RKO (cell line): ENCODE results near the gene RAC3.
A peak's percentile ranks its signal among the peaks of the same experiment; 100 is the strongest.

ENCODE experiments used
- DNase-seq: peaks from one replicate; pipeline ENCODE4 v3.0.0-alpha.2; 2016; ENCODE audit warnings: low spot score

RAC3 gene

GRCh38 chr17:82041144-82041814 lies 9.8 kb downstream of the RAC3 start:
- no peak for DNase-seq

- DNase-seq = no peak
These were observed 11.2 kb downstream of the RAC3 start for GRCh38 chr17:82042649-82043048.

GRCh38 chr17:82043507-82043906 lies 12.0 kb downstream of the RAC3 start:
- DNase-seq = no peak

DNA sequence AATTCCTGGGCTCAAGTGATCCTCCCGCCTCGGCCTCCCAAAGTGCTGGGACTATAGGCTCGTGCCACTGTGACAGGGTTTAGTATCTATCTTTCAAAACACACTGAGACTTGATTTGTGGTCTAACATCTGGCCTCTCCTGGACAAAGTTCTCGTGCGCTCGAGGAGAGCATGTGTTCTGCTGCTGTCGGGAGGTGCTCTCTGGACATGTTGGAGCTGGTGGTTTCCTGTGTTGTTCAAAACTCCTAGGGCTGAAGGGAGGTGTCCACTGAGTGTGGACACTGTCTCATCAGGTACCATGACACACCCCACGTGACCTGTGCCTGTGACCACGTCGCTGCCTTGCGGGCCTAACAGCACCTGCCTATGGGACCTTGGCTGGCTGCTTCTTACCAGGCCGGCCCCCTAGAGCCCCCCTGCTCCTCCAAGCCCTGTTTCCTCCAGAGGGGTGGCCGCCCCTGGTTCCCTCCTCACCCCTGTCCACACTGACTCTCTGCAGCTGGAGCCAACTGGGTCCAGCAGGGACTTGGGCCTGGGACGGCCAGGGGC lies 14.5 kb downstream of the RAC3 start:
- no peak for DNase-seq

DNA sequence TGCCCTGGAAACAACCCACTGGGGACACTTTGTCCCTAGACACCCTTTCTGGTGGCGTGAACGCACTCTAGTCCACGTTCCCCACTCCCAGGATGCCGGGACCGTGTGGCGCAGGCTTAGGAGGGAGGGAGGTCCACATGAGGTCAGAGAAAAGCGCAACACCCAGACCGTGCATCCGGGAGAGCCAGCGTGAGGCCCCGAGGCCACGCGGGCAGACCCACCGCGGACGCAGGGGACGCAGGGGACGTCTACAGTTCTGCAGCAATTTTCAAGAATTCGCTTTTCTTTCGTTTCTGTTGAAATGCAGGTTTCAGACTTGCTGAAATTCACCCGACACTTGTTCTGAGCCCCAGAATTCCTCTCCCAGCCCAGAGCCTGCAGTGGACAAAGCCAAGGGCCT lies 15.4 kb downstream of the RAC3 start:
- no peak for DNase-seq

DNA sequence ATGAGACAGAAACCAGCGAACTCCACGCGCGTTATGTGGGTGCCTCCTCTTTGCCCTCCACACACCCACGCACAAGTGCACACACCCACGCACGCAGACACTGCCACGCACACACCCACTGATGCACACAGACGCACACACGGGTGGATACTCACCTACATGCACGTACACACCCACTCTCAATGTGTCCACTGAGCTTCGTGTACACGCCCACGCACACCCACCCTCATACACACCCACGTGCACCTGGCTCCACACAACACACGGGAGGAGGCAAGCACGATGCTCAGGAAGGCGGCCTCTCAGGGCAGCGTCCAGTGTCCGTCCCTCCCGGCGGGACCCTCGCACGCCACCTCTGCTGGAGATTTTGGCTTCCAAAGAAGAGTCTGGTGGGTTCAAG lies 15.9 kb downstream of the RAC3 start:
- no peak for DNase-seq

DNA sequence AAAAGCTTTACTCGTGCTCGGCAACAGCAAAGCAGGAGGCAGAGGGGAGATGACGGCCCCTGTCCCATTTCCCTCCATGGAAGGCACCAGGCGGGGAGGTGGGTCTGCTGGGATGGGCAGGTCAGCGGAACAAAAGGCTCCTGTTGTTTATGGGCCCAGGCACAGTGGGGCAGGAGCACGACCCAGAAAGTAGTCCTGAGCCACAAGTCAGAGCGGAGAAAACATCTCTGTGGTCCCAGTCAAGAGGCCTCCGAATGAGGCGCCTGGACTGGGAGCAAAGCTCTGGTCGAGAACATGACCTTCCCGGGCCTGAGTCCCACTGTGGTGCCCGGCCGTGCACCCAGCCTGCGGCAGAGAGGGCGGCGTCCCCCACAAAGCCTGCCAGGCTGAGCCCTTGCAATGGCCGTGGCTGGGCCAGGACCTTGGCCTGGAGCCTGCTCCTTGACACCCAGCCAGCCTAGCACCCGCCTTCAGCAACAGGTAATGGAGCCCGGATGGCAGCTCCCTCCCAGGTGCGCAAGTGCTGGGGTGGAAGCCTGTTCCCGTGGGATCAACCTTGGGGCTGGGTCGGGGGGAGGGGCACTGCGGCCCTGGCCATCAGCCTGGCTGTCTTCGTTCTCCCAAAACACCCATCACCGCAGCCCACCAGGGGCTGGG lies 16.6 kb downstream of the RAC3 start:
- no peak for DNase-seq

GRCh38 chr17:82048571-82048971 lies 17.1 kb downstream of the RAC3 start:
- no peak for DNase-seq

- no peak for DNase-seq
These were observed 17.6 kb downstream of the RAC3 start for GRCh38 chr17:82049106-82049505.

DNA sequence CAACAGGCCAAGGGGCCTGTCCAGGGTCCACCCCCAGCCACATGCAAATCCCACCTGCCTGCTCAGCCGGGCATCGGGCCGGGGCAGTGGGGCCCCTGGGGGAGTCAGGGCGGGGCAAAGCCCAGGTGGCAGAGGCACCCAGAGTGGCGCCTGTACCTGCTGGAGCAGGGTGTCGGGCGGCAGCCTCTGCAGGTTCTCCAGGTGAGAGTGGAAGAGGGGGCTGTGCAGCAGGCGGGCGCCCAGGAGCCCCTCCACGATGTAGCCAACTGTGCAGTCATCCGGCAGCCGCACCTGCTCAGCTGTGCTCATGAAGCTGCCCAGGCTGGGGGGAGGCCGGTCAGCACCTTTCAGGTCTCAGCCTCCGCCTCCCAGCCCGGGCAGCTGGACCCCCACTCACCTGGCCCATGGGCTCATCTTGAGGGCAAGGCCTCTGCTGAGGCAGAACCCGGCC lies 18.1 kb downstream of the RAC3 start:
- no peak for DNase-seq

- no peak for DNase-seq
These were observed 18.8 kb downstream of the RAC3 start for GRCh38 chr17:82050152-82050760.

DNA sequence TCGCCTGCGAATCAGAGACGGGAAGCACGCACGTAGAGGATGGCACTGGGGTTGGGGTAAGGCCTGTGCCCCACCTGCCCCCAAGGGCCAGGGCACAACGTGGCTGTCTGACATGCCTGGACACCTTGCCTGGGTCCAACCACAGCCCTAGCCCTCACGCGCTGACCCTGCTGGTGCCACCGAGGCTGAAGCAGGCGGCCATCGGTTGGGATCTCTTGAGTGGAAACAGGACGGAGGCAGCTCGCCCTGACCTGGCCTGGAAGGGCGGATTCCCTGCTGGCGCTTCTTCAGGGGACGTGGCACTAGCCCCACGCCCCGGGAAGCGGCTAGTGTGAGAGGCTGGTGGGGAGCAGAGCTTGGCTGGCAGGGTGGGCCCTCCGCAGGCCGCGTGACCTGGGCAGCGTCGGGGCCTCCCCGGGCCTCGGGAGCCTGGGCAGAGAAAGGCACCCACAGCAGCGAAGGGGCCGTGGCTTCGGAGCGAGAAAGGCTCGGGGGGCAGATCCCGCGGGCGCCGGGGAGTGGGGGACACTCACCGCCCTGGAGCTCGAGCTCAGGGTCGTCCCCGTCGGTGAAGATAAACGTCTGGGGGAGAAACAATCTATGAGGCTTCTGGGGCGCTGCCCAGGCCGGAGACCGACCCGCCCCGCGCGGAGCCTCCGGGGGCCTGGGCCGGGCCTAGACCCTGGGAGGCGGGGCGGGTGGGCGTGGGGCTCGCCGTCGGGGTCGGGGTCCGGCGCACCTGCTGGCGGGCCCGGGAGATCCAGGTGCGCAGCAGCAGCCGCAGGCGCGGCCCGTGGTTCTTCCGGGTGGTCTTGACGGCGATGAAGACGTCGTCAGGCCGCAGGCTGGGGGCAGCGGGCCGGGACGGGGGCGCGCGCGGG lies 19.5 kb downstream of the RAC3 start:
- DNase-seq = no peak

GRCh38 chr17:82051776-82052637 lies 20.5 kb downstream of the RAC3 start, which contains the start of the genes GPS1 and RFNG:
GPS1 (plus strand) TSS chr17:82051898; CDS start chr17:82051932, 34 bp downstream.
RFNG (minus strand) TSS chr17:82051811; CDS start chr17:82051766, 45 bp downstream.
- peak; percentile 69 for DNase-seq

- no peak for DNase-seq
These were observed 21.2 kb downstream of the RAC3 start for GRCh38 chr17:82052638-82053059.

DNA sequence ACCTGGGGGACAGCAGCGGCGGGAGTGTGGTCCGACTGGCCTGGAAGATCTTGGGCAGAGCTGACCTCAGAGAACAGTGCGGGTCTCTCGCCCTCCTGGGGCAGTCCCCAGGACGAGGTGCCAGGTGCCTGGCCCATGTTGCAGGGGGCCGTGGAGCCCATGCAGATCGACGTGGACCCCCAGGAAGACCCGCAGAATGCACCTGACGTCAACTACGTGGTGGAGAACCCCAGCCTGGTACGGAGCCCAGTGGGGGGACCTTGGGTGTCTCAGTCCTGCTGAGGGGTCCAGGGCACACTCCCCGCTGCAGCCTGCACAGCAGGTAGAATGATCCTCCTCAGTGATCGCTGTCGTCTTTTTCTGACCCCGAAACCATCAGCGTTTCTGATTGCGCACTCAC lies 21.7 kb downstream of the RAC3 start:
- no peak for DNase-seq

DNA sequence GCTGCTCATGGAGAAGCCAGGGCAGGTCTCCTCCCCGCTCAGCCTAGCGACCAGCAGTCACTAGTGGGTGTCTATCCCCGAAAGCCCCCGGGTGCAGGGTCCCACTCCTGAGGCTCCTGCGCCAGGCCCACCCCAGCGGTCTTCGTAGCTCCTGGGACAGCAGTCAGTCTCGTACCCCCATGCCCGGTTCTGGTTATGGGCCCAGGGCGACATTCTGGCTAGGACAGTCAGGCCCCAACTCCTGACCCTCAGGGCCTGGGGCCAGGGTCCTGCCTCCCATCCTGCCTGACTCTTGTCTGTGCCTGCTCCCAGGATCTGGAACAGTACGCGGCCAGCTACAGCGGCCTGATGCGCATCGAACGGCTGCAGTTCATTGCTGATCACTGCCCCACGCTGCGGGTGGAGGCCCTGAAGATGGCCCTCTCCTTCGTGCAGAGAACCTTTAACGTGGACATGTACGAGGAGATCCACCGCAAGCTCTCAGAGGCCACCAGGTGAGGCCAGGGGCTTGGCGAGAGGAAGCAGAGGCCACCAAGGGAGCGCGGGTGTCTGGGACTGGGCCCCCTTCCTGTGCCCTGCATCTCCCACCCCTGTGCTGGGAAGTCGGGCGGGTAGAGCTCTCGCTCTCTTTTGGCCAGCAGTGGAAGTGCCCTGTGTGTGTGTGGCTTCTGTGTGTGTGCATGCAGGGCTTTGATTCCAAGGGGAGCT lies 22.2 kb downstream of the RAC3 start:
- no peak for DNase-seq

- DNase-seq = no peak
These were observed 23.0 kb downstream of the RAC3 start for GRCh38 chr17:82054351-82055022.

GRCh38 chr17:82055023-82055964 lies 23.8 kb downstream of the RAC3 start:
- no peak for DNase-seq
